ENCODE measurements around the gene SRRM4.

GRCh38 chr12:119082496-119082895 is 101.2 kb downstream of the SRRM4 start:
- no peak for TF ChIP-seq POLR2A (IDR thresholded peaks at IDR 0.05; ENCODE audit: low read depth, low read length)
- no peak for TF ChIP-seq RAD21 (IDR thresholded peaks at IDR 0.05; ENCODE audit: insufficient read depth, low read depth, low read length)
- no peak for TF ChIP-seq SIN3A (IDR thresholded peaks at IDR 0.05; ENCODE audit: low read depth, low read length)
- TF ChIP-seq EP300 (IDR thresholded peaks at IDR 0.05; ENCODE audit: borderline replicate concordance in 1 of 2, control insufficient read depth in 1 of 2, low read depth in 2 of 2, low read length in 2 of 2) = no peak
- TF ChIP-seq CBX3 (IDR thresholded peaks at IDR 0.05; ENCODE audit: borderline replicate concordance, low read depth) = no peak
- no peak for TF ChIP-seq CTCF (IDR thresholded peaks at IDR 0.05 in 2 of 3, conservative IDR thresholded peaks at IDR 0.05 in 1 of 3; ENCODE audit: control insufficient read depth in 2 of 3, extremely low read depth in 1 of 3, insufficient read depth in 1 of 3, low read depth in 3 of 3, low read length in 3 of 3)
- TF ChIP-seq SIX5 (IDR thresholded peaks at IDR 0.05; ENCODE audit: low read depth, low read length, severe bottlenecking) = no peak
- no peak for TF ChIP-seq EZH2 (IDR thresholded peaks at IDR 0.05; ENCODE audit: borderline replicate concordance, control insufficient read depth, low read depth, low read length)
- TF ChIP-seq ATF3 (IDR thresholded peaks at IDR 0.05; ENCODE audit: borderline replicate concordance, extremely low read depth, low read depth, low read length) = no peak
- TF ChIP-seq ATF7 (IDR thresholded peaks at IDR 0.05; ENCODE audit: low read depth) = no peak
- no peak for TF ChIP-seq PML (IDR thresholded peaks at IDR 0.05; ENCODE audit: low read length)
